Activated CD8-positive, alpha-beta T cell treated with anti-CD3 and anti-CD28 coated beads for 36 hours (primary cell): ENCODE data around the gene SSR4. TPM values are rescaled to one million over a fixed set of nuclear protein-coding genes. Genes with fewer than 3 reads are reported as not detected.

Experiments used
- ATAC-seq: fragments of 200-7000 bp; cut with Tn5 transposase; one replicate; pipeline ENCODE4 v1.10.0; 2021; ENCODE audit warnings: mild to moderate bottlenecking, moderate library complexity
- CTCF ChIA-PET: fragments of 350-600 bp; sonication (Branson Sonifier 250); formaldehyde crosslinking; loops from one replicate; lab custom pipeline; 2021; ENCODE audit warnings: antibody characterized with exemption; lab: Charles Lee
- POLR2A ChIA-PET: fragments of 350-600 bp; sonication (Branson Sonifier 250); formaldehyde crosslinking; loops from one replicate; lab custom pipeline; 2021; ENCODE audit warnings: antibody characterized with exemption; lab: Charles Lee
- DNase-seq: peaks from one replicate; pipeline ENCODE4 v3.0.0-alpha.2; 2020
- H3K27ac Mint-ChIP-seq: one replicate; pipeline ENCODE4 v1.8.0; 2021; ENCODE audit warnings: mild to moderate bottlenecking, mixed read lengths
- H3K27me3 Mint-ChIP-seq: one replicate; pipeline ENCODE4 v1.8.0; 2021; ENCODE audit warnings: mixed read lengths
- H3K36me3 Mint-ChIP-seq: one replicate; pipeline ENCODE4 v1.8.0; 2021; ENCODE audit warnings: low read depth, mixed read lengths
- H3K4me1 Mint-ChIP-seq: one replicate; pipeline ENCODE4 v1.8.0; 2021; ENCODE audit warnings: low read depth, mixed read lengths
- H3K4me3 Mint-ChIP-seq: one replicate; pipeline ENCODE4 v1.8.0; 2021; ENCODE audit warnings: mild to moderate bottlenecking, moderate library complexity, mixed read lengths
- H3K9me3 Mint-ChIP-seq: one replicate; pipeline ENCODE4 v1.8.0; 2021; ENCODE audit warnings: mixed read lengths
- intact Hi-C: fragments of 100-400 bp; cut with micrococcal nuclease; formaldehyde crosslinking; loops from one replicate; pipeline ENCODE4 v1.10.0; 2022
- total RNA-seq, 2 experiments: library from RNA; stranded (reverse); gene quantifications; one replicate each; pipeline ENCODE4 v1.2.3, GENCODE V29; 2021
- TF ChIP-seq, protein P1 (sequence below): fragments of 200-600 bp; IDR thresholded peaks from one replicate; pipeline ENCODE4 v1.8.0; 2022; ENCODE audit warnings: antibody characterized with exemption, mild to moderate bottlenecking

The SSR4 gene
- total RNA-seq, 2 experiments from 2014 or later: 152 to 153 TPM

DNA sequence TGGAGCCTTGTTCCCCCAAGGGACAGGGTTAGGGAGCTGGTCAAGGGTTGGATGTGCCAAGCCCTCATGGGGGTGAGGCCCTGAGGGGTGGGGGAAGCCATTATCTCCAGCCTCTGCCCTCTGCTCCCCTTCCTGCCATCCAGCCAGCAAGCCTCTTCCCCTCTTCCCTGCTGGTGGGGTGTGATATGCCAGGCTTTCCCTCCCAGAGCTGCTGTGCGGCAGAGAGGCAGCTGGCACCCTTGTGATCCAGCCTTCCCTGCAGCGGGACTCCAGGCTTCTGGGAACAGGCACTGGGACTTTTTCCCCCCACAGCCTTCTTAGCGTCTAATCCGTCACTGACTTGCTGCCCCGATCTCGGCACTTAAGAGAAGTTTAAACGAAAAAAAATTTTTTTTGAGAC is 6.3 kb downstream of the SSR4 start:
- peaks cover 9% of the 10 kb centered on the region for H3K4me1 Mint-ChIP-seq
- ChIA-PET POLR2A (no interaction called here), CTCF (no interaction called here)
- H3K27me3 Mint-ChIP-seq: no peaks in the 10 kb centered on the region
- H3K27ac Mint-ChIP-seq: no peak overlapping the region
- ATAC-seq: no peak
- intact Hi-C loops: no loop called here
- H3K4me3 Mint-ChIP-seq: no peak overlapping the region
- H3K36me3 Mint-ChIP-seq: peaks cover 15% of the 10 kb centered on the region
- DNase-seq: no peak
- H3K9me3 Mint-ChIP-seq: no peaks in the 10 kb centered on the region
- TF ChIP-seq, protein P1, sequence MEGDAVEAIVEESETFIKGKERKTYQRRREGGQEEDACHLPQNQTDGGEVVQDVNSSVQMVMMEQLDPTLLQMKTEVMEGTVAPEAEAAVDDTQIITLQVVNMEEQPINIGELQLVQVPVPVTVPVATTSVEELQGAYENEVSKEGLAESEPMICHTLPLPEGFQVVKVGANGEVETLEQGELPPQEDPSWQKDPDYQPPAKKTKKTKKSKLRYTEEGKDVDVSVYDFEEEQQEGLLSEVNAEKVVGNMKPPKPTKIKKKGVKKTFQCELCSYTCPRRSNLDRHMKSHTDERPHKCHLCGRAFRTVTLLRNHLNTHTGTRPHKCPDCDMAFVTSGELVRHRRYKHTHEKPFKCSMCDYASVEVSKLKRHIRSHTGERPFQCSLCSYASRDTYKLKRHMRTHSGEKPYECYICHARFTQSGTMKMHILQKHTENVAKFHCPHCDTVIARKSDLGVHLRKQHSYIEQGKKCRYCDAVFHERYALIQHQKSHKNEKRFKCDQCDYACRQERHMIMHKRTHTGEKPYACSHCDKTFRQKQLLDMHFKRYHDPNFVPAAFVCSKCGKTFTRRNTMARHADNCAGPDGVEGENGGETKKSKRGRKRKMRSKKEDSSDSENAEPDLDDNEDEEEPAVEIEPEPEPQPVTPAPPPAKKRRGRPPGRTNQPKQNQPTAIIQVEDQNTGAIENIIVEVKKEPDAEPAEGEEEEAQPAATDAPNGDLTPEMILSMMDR: no peak

- H3K27me3 Mint-ChIP-seq: no peaks in the 10 kb centered on the region
- DNase-seq: no peak
- intact Hi-C loops: no loop called here
- ChIA-PET POLR2A (no interaction called here), CTCF (no interaction called here)
- ATAC-seq: no peak
- no peaks in the 10 kb centered on the region for H3K9me3 Mint-ChIP-seq
- H3K4me1 Mint-ChIP-seq: peaks cover 2% of the 10 kb centered on the region
- H3K36me3 Mint-ChIP-seq: peaks cover 5% of the 10 kb centered on the region
- no peak overlapping the region for H3K4me3 Mint-ChIP-seq
- TF ChIP-seq, protein P1: no peak
- H3K27ac Mint-ChIP-seq: no peak overlapping the region
These were observed 7.2 kb downstream of the SSR4 start for GRCh38 chrX:153801669-153802068.

GRCh38 chrX:153802513-153803045 is 8.1 kb downstream of the SSR4 start:
- Mint-ChIP-seq H3K36me3 (no peaks in the 10 kb centered on the region), H3K4me3 (no peak overlapping the region), H3K27me3 (no peaks in the 10 kb centered on the region), H3K9me3 (no peaks in the 10 kb centered on the region), H3K4me1 (no peaks in the 10 kb centered on the region), H3K27ac (no peak overlapping the region)
- POLR2A ChIA-PET: no interaction called here
- ATAC-seq: no peak
- CTCF ChIA-PET: no interaction called here
- no peak for DNase-seq
- TF ChIP-seq, protein P1: no peak
- intact Hi-C loops: no loop called here

DNA sequence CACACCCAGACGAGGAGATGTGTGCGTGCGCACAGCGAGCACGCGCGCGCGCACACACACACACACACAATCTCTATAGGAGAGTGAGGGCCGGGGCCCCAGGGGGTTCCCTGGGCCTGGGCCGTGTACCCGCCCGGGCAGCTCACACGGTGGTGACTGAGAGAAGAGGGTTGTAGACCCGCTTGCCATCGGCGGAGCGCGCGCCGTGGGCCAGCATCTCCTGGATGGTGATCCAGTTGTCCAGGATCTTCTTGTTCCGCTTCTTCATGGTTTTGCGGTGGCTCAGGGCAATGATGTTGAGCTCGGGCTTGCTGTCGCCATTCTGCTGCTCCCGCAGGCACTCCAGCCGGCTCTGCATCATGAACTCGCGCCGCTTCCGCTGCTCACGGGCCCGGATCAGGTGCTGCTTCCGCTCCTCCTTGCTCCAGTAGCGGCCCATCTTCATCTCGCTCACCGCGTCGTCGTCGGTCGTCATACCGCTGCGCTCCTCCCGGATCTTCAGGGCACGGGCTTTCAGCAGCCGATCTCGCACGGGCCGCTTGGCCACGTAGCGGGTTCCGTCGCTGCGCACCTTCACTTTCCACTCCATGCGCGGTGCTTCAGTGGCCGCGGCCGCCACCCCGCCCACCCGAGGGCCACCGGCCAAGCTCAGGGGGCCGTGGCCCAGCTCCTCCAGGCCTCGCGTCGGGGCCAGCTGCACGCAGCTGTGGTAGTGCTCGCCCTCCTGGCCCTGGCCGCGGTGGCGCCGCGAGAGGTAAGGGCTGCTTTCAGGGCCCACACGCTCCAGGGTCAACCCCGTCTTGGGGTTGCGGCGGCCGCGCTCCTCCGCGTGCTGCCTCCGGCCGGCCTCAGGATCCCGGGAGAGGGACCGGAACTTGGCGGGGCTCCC is 9.0 kb downstream of the SSR4 start:
- TF ChIP-seq, protein P1: no peak
- ChIA-PET POLR2A (no interaction called here), CTCF (no interaction called here)
- Mint-ChIP-seq H3K27ac (no peak overlapping the region), H3K27me3 (no peaks in the 10 kb centered on the region), H3K4me1 (no peaks in the 10 kb centered on the region), H3K36me3 (no peaks in the 10 kb centered on the region), H3K9me3 (no peaks in the 10 kb centered on the region), H3K4me3 (no peak overlapping the region)
- intact Hi-C loops: no loop called here
- DNase-seq (no peak), ATAC-seq (no peak)

DNA sequence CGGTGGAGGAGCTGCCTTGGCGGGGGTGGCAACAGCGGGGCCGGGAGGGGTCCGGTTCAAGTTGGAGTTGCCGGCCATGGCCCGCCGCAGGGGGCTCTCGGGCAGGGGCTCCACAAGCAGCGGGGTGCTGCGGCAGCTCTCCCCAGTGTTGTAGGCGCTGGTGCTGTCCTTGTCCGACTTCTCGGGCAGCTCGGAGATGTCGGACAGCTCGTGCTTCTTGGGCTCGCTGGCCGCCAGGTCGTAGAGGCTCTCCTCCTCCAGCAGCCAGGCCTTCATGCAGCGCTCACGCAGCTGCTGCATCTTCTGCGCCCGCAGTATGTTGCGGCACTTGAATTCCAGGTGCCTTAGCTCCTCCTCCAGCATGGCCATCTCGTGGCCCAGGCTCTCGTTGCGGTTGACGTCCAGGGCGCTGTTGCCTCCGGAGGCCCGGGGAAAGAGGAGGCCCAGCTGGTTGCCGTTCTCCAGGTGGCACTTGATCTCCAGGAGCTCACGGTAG is 9.7 kb downstream of the SSR4 start:
- intact Hi-C loops: no loop called here
- ATAC-seq (no peak), DNase-seq (no peak)
- TF ChIP-seq, protein P1: no peak
- Mint-ChIP-seq H3K4me3 (no peak overlapping the region), H3K9me3 (no peaks in the 10 kb centered on the region), H3K36me3 (no peaks in the 10 kb centered on the region), H3K27me3 (no peaks in the 10 kb centered on the region), H3K4me1 (no peaks in the 10 kb centered on the region), H3K27ac (no peak overlapping the region)
- ChIA-PET POLR2A (no interaction called here), CTCF (no interaction called here)
